Measurements from ENCODE around the gene GPT2.

Gene GPT2

GRCh38 chr16:46883690-46884512 is at the start of gene GPT2:
GPT2 (plus strand) TSS chr16:46884362; CDS start chr16:46884716, 354 bp downstream.
- peak; percentile 69 for DNase-seq (ENCODE audit: low spot score)

- DNase-seq (ENCODE audit: low spot score): no peak
Observed at GRCh38 chr16:46836534-46837530, 47.3 kb upstream of the GPT2 start.

GRCh38 chr16:46839986-46840443 is 44.1 kb upstream of the GPT2 start:
- DNase-seq (ENCODE audit: low spot score): no peak

GRCh38 chr16:46842192-46842895 is 41.8 kb upstream of the GPT2 start:
- no peak for DNase-seq (ENCODE audit: low spot score)

GRCh38 chr16:46843898-46844642 is 40.1 kb upstream of the GPT2 start:
- DNase-seq (ENCODE audit: low spot score): no peak

- DNase-seq (ENCODE audit: low spot score): no peak
Observed at GRCh38 chr16:46844771-46845170, 39.4 kb upstream of the GPT2 start.

GRCh38 chr16:46845952-46846351 is 38.2 kb upstream of the GPT2 start:
- DNase-seq (ENCODE audit: low spot score): no peak

GRCh38 chr16:46848768-46849764 is 35.1 kb upstream of the GPT2 start:
- no peak for DNase-seq (ENCODE audit: low spot score)

- no peak for DNase-seq (ENCODE audit: low spot score)
Observed at GRCh38 chr16:46850619-46851555, 33.3 kb upstream of the GPT2 start.

- DNase-seq (ENCODE audit: low spot score): no peak
Observed at GRCh38 chr16:46852130-46852529, 32.0 kb upstream of the GPT2 start.

GRCh38 chr16:46853713-46854443 is 30.3 kb upstream of the GPT2 start:
- DNase-seq (ENCODE audit: low spot score): peak; percentile 76

- no peak for DNase-seq (ENCODE audit: low spot score)
Observed at GRCh38 chr16:46854846-46855245, 29.3 kb upstream of the GPT2 start.

GRCh38 chr16:46855389-46855788 is 28.8 kb upstream of the GPT2 start:
- no peak for DNase-seq (ENCODE audit: low spot score)

GRCh38 chr16:46857368-46857945 is 26.7 kb upstream of the GPT2 start:
- DNase-seq (ENCODE audit: low spot score): no peak

- no peak for DNase-seq (ENCODE audit: low spot score)
Observed at GRCh38 chr16:46858151-46858550, 26.0 kb upstream of the GPT2 start.

GRCh38 chr16:46859719-46860152 is 24.4 kb upstream of the GPT2 start:
- DNase-seq (ENCODE audit: low spot score): no peak

- DNase-seq (ENCODE audit: low spot score): no peak
Observed at GRCh38 chr16:46862555-46863447, 21.4 kb upstream of the GPT2 start.

Data from HuH-7.5 (cell line).